Stimulated activated CD8-positive, alpha-beta memory T cell treated with anti-CD3 and anti-CD28 coated beads, Interleukin-12 subunit alpha, Interleukin-12 subunit beta, amount 100 ng/mL, for 24 hours (primary cell): ENCODE data around the gene PDLIM4.

Experiments used
- DNase-seq: peaks from one replicate; pipeline ENCODE4 v3.0.0-alpha.2; 2020; ENCODE audit errors: extremely low read depth

Gene PDLIM4

DNA sequence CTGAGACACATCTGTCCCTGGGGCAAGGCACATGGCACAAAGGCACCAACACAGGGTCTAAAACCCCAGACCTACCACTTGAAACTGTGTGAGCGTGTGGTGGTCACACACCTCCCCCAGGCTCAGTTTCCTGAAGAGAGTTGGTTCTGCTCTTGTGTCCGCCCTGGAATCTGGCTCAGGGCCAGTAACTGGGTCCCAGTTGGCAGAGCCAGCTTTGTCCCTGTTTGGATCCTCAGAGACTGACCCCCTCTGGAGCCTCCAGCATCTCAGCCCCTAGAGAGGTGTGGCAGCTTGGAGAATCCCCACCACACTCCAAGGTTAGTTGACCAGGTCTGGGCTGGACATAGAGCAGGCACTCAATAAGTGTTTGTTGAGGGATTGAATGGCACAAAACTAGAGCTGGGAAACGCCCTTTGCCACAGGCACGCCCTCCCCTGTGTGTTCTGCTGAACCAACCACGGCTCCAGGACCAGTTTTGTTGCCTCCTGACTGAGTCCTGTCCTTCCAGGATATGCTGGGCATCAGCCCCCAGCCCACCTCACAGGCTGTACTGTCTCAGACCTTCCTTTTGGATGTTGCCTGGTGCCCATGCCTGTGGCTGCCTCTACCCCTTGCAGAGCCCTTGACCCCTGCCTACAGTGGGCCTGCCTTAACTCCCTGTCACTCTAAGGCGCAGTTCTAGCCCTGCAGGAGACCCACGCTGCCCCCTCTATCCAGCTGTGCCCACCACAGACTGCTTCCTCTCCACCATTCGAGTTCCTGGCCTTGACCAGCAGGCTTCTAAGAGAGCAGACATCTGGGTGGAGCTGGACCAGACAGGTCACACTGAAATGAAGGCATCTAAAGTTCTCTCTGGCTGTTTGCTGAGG, 3.8 kb upstream of the PDLIM4 start:
- no peak for DNase-seq

DNA sequence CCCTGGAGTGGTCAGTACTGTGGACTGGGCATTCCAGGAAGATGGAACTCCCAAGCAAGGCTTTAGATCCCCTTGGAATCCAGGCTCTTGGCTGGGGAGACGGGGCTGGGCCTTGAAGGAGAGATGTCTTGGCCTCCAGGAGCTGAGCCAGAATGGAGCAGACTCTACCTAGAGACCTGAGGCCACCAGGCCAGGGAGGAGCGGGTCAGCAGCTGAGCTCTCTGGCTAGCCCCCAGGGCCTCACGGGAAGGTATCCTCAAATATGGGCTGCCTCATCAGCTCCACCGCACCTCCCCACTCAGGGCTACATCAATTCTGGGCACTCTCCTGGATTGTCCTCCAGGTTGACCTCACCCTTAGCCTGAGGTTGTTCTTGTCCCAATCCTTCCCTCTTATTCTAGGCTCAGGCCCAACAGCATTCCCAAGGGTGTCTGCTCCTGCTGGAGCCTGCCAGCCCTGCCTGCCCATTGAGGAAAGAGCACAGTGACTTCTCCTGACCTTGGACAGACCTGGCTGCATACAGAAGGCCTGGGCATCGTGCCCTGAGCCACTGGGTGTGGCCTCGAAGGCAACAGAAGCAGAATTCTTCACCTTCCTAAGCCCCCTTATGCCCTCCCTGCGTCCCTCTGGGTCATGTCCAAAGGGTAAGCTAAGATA, 3.0 kb upstream of the PDLIM4 start:
- no peak for DNase-seq

DNA sequence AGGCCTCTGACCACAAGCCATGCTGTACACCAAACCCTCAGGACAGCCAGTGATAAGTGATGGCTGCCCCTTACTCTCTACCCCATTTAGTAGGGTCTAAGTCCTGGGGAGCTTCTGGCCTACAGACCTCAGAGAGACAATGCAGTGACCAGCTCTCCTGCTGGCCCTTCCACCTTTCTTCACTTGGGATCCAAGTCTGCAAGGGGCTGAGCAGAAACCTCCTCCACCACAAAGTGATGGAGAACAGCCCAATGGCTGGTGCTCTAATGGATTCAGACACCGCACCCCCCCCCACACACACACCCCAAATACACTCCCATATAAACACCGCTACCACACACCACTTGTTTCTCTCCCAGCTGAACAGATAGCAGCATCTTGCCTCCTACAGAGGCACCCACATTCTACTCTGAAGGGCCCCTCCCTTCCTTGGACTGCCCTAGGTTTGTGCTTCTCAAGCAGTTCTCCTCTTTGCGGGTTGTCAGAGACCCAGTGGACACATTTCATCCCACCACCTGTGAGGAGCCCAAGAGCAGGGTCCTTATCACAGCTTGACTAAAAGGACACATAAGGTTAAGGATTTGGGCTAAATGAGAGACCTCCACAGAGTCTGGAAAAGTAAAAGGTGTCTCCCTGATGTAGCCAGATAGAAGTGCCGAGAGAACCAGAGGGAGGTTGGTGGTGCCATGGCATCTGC, 1.3 kb upstream of the PDLIM4 start:
- no peak for DNase-seq

DNA sequence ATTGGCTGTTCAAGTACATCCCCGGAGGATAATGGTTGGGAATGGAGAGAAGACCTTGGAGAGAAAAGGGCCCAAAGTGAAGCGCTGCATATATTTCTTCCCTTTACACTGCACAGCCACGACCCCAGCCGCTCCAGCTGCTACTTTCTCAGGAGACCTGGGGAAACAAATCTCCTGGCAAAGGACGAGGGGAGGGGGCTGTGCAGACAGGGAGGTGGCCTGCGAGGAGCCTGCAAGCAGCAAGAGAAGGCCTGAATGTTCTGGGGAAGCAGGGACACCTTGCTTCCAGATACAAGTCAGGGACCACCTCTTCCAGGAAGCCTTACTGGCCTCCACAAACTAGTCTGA, 739 bp upstream of the PDLIM4 start:
- DNase-seq = no peak

DNA sequence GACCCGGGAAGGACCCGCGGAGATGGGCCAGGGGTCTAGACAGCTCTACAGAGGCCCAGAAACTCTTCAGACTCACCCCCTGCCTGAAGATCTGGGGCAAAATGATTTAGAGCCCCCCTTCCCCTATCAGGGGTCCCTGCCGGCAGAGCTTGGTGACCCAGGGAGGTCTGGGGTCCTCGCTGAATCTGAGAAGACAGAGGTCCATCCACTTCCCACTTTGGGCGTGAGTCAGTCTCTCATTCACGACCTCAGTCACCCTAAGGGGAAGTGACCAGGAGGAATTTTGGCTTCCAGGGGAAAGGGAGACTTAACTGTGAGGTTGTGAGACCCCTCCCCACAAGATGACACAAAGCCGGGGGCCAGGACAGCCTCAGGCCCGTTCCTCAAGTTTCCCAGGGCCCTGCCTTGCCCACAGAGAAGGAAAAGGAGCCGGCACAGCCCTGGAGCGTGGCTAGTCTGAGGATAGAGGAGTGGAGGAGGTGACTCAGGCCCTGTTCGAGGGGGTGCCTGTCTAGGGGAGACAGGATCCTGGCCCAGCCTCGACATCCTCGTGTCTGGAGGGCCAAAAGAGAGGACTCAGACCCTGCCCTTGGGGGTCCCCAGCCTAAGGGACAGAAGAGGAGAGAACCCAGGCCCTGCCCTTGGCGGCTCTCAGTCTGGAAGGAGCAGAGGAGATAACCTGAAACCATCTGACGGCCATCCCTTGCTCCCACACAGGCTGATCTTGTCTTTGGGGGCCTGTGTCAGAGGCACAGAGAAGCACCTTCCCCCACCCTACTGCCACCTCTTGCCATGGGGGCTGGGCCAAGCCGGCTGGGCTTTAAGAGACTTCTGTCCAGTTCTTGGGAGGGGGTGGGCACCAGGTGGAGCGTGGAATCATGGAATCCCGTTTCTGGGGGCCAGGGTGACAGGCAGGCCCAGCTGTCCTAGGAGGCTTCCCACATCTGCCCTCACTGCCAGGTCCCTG, 889 bp downstream of the PDLIM4 start:
- DNase-seq = no peak

DNA sequence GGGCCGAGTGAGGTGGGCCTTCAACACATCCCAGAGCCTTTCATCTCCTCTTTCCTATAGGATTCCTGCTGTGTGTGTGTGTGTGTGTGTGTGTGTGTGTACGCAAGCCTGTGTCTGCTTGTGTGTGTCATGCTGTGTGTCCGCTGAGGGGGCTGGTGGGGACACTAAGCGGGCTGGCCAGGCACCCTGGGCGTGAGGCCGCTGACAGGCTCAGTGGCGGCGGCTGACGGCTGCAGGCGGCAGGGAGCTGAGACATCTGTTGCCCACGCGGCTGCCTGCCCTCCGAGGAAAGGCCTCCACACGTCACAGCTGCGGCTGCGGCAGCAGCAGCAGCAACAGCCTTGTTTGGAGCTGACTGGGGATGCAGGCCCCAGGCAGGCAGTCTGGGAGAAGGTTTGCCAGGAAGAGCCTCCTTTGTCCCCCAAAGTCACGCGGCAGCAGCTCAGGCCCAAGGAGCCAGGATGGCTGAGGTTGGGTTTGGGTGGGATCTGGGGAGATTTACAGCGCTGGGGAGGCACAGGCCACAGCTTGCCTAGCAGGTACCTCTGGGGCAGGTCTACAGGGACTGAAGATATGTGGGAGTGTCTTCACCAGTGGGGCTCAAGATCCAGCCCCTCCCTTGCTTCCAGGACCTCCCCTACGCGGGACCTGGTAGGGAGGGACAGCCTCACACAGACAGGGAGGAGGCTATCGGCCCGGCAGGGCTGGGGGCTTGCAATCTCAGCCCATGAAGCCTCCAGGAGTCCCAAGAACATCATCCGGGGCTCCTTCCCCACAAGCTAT, 1.8 kb downstream of the PDLIM4 start:
- no peak for DNase-seq

DNA sequence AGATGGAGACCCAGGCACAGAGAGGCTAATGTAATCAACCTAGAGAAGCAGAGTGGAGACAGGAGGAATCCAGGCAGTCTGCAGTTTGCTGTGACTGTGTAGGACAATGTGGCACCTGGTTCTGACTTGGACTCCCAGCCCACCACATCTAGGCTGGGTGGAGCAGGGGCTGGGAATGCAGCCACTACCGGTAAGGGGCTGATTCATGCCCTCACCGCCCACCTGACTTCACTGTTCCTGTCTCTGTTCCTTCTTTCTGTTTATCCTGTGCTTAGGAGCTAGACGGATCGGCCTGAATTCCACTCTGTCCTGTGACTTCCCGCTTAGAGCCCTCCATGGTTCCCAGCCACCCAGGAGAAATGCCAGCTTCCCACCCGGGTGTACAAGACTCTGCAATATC, 2.6 kb downstream of the PDLIM4 start:
- no peak for DNase-seq

DNA sequence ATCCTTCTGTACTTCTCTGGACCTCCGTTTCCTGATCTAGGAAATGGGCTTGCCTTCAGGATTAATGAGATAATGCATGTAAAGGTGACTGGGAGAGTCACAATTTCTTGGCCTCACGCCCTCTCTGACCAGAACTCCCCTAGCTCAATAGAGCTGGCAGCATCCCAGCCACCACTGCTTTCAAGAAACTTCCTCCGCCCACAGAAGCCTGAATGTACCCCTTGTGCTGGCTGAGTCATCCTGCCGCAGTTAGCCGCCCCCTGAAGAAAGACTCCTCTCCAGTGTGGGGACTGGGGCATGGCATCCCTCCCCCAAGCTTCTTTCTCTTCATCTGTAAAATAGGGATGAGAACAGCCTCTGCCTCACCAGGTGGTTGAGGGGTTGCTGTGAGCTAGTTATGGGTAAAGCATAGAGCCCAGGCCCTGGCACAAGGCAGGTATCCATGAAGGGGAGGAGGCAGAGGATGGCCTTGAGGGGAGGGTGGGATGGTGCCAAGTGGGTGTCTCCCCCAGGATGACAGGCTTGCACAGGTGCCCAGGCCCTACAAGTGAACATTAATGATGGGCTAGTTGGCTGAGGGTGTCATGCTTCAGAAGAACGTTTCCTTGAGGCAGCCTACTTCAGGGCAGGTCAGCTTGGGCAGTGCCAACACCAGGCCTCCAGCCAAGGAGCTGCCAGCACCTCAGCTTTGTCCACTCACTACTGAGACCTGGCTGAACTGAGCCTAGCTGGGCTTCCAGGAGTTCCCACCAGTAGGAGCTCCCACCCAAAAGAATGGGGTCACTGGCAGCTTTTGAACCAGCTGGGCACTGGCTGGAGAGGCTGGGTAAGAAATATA, 3.4 kb downstream of the PDLIM4 start:
- DNase-seq = peak; percentile 24

DNA sequence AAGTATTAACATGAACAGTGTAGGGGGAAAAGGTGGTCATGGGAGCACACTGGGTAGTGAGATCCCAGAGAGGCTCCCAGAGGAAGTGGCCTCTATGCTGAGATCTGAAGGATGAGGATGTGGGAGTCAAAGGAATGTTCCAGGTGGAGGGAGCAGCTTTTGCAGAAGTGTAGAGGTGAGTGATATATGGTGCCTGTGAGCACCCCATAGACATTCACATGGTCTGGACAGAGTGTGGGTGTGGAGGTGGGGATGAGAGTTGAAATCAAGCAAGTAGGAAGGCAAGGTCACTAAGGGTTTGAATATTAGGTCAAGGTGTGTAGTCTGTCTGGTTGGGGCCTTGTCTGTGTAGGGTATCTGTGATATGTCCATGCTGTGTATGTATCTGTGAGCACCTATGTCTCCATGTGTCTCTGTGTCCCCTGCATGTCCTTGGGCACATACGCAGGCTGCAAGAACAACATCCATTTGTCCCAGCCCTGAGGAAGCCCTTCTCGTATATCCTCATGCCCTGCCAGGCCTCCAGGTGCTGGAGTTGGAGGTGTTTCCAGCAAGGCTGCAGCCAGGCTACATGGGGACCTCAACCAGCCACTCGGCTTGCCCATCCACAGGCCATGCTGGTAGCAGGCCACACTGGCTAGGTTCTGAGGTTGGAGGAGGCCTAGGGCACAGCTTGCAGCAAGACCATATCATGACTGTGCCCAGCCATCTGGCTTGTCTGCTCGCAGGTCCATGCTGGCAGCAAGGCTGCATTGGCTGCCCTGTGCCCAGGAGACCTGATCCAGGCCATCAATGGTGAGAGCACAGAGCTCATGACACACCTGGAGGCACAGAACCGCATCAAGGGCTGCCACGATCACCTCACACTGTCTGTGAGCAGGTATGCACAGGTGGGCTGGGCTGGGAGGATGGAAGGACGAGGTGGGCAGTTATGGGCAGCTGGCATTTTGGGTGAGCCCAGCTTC, 4.7 kb downstream of the PDLIM4 start:
- no peak for DNase-seq

DNA sequence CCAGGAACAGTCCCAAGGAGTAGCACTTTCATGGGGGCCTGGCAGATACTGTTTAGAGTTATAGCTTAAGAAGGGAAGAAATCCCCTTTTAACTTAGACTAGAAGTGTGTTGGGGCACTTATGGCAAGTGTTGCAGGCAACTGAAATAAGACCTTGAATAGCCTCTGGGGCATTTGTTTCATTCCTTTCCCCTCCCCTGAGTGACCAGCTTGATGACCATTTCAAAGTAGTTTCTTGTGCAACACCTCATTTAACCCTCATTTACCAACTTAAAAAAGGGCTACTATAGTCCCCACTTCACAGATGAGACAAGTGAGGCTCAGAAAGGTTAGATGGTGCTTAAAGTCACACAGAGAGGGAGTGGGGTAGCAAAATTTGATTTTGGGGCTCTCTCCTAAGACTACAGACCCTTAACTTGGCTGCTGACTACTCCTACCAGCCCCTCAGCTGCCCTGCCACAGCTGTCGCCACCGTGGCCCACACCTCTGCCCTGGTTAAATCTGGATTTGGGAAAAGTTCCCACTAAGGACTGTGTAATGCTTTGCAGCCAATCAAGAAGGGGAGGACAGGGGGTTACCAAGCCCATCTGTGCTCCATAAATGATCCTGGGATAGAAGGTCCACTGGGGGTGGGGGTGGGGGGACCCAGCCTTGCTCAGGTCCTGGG, 5.5 kb downstream of the PDLIM4 start:
- DNase-seq = no peak

DNA sequence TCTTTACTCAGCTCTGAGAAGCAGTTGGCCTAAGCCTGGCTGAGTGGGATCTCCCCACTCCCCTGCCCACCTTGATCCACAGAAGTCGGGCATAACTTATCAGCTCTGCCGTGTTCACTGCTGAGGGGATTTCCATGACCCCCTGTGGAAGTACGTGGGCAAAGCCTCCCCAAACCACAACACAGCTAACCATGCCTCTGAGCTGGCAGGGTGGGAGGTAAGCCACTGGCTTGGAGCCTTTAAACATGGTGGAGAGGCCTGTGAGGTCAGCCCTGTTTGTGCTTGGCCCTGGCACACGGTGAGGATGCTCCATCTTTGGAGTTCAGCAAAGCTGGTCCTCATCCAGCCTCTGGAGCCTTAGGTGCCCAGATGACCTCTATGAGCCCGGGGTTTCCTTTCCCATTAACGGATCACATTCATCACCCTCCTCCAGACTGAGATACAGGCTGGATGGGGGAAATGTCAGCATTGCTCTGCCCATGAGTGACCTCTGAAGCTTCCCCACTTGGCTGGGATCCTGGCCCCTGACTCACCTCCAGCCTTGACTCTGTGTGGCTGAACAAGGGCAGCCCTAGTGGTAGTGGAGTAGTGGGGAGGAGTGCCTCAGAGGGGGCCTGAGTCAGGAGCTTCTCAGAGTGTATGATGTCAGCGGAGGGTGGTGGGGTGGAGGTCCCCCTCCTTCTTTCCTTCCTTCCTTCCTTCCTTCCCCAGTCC, 6.2 kb downstream of the PDLIM4 start:
- DNase-seq = no peak

DNA sequence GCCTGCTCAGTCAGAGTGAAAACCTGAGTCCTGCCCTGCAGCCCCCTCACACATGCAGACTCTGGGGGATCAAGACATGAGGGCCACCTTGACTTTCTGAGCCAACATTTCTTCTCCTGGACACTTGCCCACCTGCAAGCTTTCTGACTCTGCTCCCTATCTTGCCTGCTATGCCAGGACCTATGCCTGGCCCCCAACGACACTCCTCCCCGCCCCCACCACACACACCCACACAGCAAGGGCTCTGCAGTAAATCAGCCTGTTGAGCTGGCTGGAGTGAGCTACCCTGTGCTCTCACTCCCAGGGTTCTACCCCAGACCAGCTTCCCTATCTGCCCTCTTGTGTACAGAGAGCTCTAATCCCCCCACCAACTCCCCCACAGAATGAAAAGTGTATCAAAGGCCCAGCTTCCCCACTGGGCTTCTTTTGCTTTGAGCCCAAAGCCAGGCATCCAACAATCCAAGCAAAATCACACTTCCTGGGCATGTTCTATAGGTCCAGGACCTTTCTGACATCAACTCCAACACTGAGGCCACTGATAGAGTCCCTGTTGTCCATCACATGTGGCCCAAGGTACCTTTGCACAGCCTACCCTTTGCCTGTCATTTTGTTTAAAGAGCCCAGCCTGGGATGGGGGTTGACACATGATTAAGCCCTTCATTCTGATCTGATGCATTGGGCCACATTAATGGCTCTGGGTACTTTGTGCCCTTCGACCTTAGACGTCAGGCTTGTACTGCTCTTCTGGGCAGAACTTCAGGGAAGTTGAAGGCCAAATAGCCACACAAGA, 7.2 kb downstream of the PDLIM4 start:
- DNase-seq = no peak

DNA sequence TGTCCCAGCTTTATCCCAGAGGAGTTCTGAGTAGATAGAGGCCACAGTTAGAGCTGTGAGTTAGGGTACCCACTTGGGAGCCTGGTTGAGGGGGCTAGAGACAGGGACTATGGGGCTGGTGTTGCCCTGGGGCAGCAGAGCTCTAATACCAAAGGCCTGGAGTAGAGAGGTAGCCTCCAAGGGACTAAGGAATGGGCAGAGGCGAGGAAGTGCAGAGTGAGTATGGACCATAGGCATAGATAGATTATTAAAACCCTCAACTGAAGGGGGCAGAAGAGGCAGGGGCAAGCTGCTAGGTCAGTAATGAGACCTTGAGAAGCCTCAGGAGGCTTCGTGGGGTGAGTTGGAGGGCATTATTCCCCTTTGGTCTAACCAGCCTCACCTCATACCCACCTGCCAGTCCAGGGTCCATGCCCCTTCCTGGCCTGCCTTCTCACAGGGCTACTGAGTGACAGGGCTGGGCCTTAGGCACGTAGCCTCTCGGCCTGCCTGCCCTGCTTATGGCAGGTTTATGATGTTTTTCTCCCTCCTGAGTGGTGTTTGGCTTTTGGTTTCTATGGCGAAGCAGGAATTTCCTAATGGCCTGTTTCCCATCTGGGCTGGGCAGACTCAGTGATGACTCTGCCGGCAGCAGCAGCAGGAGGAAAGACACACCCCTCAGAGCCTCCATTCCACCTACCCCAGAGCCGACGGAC, 8.0 kb downstream of the PDLIM4 start:
- no peak for DNase-seq

DNA sequence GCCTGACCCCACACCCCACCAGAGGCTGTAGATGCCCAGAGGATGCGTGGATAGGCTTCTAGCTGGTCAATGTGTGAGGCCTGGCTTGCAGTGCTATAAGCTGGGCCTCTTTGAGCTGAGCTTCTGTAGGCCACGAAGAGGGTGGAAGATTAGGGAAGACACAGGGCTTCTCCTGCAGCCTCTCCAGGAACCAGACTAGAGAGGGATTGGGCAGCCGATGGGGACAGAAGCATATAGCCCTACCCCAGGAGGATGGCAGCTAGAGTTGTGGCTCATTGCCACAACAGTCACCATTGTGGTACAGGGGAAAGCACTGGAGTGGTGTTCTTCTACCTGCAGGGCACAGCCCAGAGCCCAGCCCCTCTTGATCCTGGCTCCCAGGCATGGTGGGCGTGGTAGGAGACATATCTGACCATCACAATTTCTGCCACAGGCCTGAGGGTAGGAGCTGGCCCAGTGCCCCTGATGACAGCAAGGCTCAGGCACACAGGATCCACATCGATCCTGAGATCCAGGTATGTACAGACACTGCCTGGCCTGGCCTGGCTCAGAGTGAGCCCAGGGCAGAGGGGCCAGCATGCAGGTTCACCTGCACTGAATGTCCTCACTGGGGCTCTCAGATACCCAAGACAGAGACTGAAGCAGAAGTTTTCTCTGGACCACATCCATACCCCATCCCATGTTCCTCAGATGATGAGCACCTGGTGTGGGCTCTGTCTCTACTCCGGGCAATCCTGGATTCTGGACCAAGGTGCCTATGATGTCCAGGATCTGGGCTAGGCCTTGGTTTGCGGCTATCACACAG, 8.7 kb downstream of the PDLIM4 start:
- no peak for DNase-seq

DNA sequence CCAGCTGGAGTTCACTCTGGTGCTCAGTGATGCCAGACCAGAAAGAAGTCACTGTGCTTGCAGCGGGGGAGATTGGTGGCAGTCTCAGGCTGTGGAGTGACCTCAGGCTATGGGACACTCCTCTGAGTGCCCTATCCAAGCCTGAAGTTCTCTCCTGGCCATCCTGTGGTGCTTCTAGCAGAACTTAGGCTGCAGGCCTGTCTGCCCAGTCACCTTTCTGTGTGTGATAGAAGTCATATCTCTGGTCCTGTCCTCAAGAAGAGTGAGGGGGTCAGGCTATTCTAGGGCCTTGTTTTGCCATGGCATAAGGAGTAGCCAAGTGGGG, 9.3 kb downstream of the PDLIM4 start:
- no peak for DNase-seq
